T47D (cell line): ENCODE results near the gene C2CD3.
A peak's percentile ranks its signal among the peaks of the same experiment; 100 is the strongest.

Experiments used
- DNase-seq, 2 experiments: peaks; one replicate each; pipeline versions ENCODE4 v3.0.0 to v3.0.0-alpha.2; 2011 to 2012; ENCODE audit warnings: low read depth in 1 of 2, low spot score in 1 of 2
- JUND ChIP-seq: IDR thresholded peaks from 2 replicates; pipeline ENCODE4 v1.6.1; 2012; ENCODE audit warnings: low read depth
- in situ Hi-C: cut with HindIII; loops from 2 replicates; pipeline ENCODE4 v1.10.0; 2016; ENCODE audit warnings: low sequenced_read_pairs, low pct_unique_long_range_greater_than_20kb

C2CD3 gene

DNA sequence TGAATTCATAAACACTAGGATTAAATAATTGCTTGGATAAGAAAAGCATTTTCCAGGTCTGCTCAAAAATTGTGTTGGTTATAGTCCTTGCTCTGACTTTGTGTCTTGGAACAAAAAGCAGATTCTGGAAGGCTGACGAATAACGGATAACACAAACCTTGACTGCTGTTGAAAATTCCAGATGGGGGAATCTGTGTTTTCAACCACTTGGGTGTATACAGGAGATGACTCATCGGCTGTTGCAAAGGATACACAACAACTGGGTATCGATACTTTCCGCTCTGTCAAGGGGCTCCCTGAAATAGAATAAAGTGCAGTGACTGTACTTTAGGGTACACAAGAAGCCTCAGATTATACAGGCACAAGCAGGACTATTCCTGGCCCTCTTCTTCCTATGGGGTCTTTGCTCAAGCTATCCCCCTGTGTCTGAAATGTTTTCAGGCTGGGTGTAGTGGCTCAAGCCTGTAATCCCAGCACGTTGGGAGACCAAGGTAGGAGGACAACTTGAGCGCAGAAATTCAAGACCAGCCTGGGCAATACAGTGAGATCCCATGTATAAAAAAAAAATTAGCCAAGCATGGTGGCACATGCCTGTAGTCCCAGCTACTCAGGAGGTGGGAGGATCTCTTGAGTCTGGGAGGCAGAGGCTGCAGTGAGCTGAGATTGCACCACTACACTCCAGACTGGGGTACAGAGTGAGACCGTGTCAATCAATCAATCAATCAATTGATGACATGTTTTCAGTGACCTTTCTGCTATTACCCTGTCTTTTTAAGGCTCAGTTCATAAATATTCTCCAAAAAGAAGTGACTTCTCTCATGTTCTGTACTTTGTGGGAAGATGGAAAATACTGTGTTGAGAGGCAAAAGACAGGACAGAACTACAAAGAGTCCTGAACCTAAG lies 113.3 kb downstream of the C2CD3 start:
- in situ Hi-C loops, result no loop called here
- no peak for DNase-seq
- no peak for TF ChIP-seq JUND

DNA sequence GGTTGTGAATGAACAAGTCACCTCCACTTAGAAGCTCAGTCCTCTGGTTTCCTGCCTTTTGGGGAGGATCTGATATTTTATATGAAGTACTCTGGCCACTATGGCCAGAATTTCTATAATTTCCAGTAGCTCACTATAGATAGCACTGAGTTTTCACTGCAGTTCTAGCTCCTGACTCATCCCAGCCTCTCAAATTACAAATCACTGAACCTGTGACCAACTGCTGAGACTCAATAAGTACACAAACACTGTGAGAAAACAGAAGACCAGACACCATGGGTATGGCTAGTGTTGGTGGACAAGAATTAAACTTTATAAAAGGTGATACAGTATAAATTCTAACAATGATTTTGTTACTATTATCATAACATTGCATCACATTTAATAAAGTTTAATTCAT lies 114.9 kb downstream of the C2CD3 start:
- no peak for TF ChIP-seq JUND
- in situ Hi-C loops, result no loop called here
- peak in 1 of 2 experiments; percentile 19 for DNase-seq

GRCh38 chr11:74050465-74050864 lies 120.3 kb downstream of the C2CD3 start:
- in situ Hi-C loops, result no loop called here
- DNase-seq, result no peak
- no peak for TF ChIP-seq JUND

- DNase-seq, result no peak
- TF ChIP-seq JUND, result no peak
- in situ Hi-C loops, result no loop called here
Measured at GRCh38 chr11:74048993-74049392, 121.8 kb downstream of the C2CD3 start.

GRCh38 chr11:74044538-74044937 lies 126.3 kb downstream of the C2CD3 start:
- TF ChIP-seq JUND, result no peak

DNA sequence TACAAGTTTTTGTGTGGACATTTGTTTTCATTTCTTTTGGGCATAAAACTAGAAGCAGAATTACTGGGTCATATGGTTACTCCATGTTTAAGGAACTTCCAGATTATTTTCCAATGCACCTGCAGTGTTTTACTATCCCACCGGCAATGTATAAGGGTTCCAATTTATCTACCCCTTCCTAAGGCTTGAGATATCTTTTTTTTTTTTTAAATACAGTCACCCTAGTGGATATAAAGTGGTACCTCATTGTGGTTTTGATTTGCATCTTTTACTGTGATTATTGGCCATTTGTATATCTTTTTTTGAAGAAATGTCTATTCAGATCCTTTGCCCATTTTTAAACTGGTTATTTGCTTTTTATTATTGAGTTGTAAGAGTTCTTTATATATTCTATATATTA lies 127.4 kb downstream of the C2CD3 start:
- in situ Hi-C loops, result no loop called here
- TF ChIP-seq JUND, result no peak
- DNase-seq, result no peak

More at GRCh38 chr11:74044538-74044937, 126.3 kb downstream of the C2CD3 start:
- DNase-seq, result no peak
- in situ Hi-C loops, result no loop called here

GRCh38 chr11:74037309-74037708 lies 133.5 kb downstream of the C2CD3 start:
- DNase-seq, result no peak
- in situ Hi-C loops, result no loop called here
- no peak for TF ChIP-seq JUND

GRCh38 chr11:74035264-74035663 lies 135.5 kb downstream of the C2CD3 start:
- peak in 1 of 2 experiments; percentile 19 for DNase-seq
- in situ Hi-C loops, result no loop called here
- TF ChIP-seq JUND, result no peak

DNA sequence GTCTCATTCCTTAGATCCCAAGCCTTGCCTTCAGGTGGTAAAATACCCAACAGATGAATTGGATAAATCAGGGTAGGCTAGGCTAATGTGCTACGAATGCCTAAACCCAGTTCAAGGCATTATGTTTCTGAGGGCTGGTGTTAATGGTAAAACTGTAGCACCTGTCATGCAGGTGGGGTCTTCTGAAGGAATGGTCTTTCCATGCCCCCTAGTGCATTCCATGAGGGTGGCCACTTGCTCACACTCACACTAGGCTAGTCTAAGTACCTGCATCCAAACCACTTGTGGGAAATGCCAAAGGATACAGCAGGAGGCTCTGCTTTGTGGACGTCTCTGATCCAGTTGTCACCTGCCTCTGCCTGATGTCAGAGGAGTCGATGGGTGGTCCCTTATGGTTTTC lies 137.8 kb downstream of the C2CD3 start:
- DNase-seq, result no peak

DNA sequence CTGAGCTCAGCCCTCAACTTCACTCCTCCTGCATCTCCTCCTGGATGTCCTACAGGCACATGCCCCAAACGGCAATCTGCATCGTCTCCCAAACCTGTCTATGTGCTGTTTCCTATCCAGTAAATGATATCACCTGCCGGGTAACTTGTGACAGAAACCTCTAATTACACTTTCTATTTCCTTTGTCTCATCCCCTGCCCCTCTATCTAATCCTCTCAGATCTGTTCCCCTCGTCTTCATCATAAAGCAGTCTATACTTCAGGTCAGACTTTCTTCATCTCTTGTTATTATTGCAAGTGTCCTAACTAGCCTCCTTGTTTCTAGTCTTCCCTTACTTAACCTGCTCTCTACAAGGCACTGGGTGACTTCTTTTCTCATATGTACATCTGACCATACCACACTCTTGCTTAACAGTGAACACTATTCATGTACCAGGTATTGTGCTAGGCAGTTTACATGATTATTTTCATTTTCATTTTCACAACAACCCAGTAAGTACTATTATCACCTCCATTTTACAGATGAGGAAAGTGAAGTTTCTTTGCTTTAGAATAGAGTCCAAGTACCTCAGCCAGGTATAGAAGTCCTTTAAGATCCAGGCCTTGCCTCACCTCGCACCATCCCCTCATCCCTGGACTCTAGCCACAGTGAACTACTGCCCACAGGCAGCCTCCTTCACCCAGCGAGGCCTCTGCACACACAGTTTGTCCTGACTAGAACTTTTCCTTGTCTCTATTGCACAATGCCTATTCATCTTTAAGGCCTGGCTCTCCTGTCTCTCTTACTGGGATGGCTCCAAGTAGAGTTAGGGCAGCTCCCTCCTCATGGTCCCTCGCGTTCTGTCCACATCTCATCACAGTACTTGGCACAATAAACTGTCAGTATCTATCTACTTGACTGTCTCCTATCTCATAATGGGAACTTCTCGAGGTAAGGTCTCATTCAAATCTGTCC lies 139.8 kb downstream of the C2CD3 start:
- in situ Hi-C loops, result no loop called here
- DNase-seq, result no peak
- TF ChIP-seq JUND, result no peak

More for the DNA sequence above, 137.8 kb downstream of the C2CD3 start:
- in situ Hi-C loops, result no loop called here
- no peak for TF ChIP-seq JUND

DNA sequence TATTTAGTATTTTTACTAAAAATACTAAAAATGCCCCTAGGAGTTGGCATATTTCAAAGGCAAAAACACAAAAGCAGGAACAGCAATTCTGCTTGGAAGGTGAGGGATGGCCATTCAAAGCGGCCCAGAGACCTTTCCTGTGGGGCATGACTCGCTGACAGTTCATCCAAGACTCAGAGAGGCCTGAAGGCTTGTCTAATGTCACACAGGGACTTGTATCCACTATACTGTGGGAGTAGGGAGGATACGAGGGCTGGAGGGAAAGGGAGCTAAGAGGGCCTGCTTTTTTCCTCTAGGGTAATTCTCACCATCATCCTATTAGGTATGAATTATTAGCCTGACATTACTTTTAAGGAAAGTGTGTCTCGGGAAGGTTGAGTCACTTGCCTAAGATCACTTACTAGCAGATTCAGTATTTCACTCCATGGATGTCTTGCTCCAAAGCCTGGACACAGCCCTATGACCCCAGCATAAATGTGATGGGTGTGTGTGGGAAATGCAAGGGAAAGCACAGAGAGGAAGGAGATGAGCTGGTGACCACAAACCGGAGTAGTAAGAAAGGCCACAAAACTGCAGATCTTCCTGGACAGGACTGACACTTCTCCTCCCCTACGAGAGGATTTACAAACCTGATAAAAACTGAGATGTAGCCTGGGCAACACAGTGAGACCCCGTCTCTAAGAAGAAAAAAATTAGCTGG lies 145.2 kb downstream of the C2CD3 start:
- no peak for DNase-seq
- TF ChIP-seq JUND, result no peak

GRCh38 chr11:74024261-74025029 lies 146.4 kb downstream of the C2CD3 start:
- TF ChIP-seq JUND, result no peak
- in situ Hi-C loops, result no loop called here
- DNase-seq, result no peak

More for the DNA sequence above, 145.2 kb downstream of the C2CD3 start:
- in situ Hi-C loops, result no loop called here
